ENCODE results near the gene GINS2. TPM values are rescaled to one million over a fixed set of nuclear protein-coding genes. Genes with fewer than 3 reads are reported as not detected.

The GINS2 gene
- polyA plus RNA-seq, 1 of the 3 experiments (the other 2 are of a cell fraction) = 9.0 TPM

DNA sequence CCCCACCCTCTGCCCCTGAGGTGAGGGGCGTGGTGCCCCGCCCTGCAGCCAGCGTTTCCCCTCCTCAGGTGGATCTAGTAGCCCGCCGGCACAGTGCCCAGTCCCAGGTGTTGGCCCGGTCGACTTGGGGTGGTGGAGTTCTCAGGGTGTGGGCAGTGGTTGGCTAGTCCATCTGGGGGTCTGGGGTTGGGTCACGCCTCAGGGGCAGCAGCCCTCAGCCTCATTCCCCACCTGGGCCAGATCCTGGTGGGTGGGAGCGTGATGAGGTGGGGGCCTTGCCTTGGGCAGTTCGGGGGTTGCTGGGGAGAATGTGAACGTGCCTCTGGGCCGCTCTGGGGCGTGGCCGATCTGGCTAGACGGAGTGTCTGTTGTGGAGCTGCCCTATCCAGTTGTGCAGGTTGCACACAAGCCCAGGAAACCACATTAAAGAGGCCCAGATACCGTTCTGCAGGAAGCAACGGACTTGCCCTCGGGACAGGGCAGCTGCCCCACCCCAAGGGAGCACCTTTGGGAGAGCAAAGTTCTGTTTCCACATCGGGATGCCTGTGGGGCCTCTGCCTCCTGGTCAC lies 43.6 kb downstream of the GINS2 start (continued):
- no peak for TF ChIP-seq FOXM1 (IDR thresholded peaks at IDR 0.05; ENCODE audit: low read depth)
- no peak for TF ChIP-seq GABPA (IDR thresholded peaks at IDR 0.05; ENCODE audit: low read depth)
- no peak for TF ChIP-seq FOSL2 (IDR thresholded peaks at IDR 0.05; ENCODE audit: borderline replicate concordance, low read depth)
- TF ChIP-seq RFX5 (IDR thresholded peaks at IDR 0.05; ENCODE audit: low read length) = no peak
- no peak for TF ChIP-seq SMC3 (IDR thresholded peaks at IDR 0.05; ENCODE audit: low read depth, low read length)
- no peak for TF ChIP-seq CHD2 (IDR thresholded peaks at IDR 0.05; ENCODE audit: low read length, partially characterized antibody)

DNA sequence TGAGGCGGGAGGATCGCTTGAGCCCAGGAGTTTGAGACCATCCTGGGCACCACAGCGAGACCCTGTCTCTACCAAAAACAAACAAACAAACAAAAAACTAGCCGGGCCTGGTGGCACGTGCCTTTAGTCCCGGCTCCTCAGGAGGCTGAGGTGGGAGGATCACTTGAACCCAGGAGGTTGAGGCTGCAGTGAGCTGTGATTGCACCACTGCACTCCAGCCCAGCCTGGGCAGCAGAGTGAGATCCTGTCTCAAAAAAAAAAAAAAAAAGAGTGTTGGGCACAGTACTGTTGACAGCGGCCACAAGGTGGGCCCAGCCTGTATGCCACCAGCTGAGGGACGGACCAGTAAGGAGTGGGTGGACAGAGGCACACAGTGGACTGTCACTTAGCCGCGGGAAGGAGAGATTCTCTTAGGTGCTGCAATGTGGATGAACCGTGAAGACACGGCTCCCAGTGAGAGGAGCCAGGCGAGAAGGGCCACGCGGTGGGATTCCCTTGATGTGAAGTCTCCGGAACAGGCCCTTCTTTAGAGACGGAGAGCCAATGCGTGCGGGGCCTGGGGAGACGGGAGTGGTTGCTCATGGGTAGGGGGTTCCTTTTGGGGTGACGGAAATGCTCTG lies 44.6 kb downstream of the GINS2 start:
- H3K4me2 ChIP-seq = no peak overlapping the region
- no peaks in the 10 kb centered on the region for H3K9me2 ChIP-seq
- no peaks in the 10 kb centered on the region for H3F3A ChIP-seq (replicated peaks; ENCODE audit: insufficient read depth)
- no peak overlapping the region for H2AFZ ChIP-seq (ENCODE audit: low read depth)
- H3K4me1 ChIP-seq (ENCODE audit: control insufficient read depth in 1 of 2, insufficient read depth in 2 of 2, low read depth in 1 of 2, low read length in 1 of 2) = peaks cover 0 to 62% of the 10 kb centered on the region in 2 experiments; a peak in 1 of 4 replicates
- TF ChIP-seq MXI1 (IDR thresholded peaks at IDR 0.05; ENCODE audit: low read depth, low read length) (no peak), NFIC (IDR thresholded peaks at IDR 0.05; ENCODE audit: borderline replicate concordance) (no peak), MEF2A (IDR thresholded peaks at IDR 0.05; ENCODE audit: borderline replicate concordance, low read depth) (no peak), RAD21 (IDR thresholded peaks at IDR 0.05; ENCODE audit: low read length) (no peak), EP300 (IDR thresholded peaks at IDR 0.05; ENCODE audit: borderline replicate concordance in 1 of 2, low read depth in 1 of 2, low read length in 1 of 2) (no peak), TEAD4 (IDR thresholded peaks at IDR 0.05; ENCODE audit: borderline replicate concordance, insufficient read depth) (no peak), POLR2AphosphoS5 (IDR thresholded peaks at IDR 0.05; ENCODE audit: low read depth, low read length) (no peak), RFX5 (IDR thresholded peaks at IDR 0.05; ENCODE audit: low read length) (no peak)
- TF ChIP-seq, protein P1, sequence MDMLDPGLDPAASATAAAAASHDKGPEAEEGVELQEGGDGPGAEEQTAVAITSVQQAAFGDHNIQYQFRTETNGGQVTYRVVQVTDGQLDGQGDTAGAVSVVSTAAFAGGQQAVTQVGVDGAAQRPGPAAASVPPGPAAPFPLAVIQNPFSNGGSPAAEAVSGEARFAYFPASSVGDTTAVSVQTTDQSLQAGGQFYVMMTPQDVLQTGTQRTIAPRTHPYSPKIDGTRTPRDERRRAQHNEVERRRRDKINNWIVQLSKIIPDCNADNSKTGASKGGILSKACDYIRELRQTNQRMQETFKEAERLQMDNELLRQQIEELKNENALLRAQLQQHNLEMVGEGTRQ (IDR thresholded peaks at IDR 0.05; ENCODE audit: borderline replicate concordance, low read depth, low read length) = no peak
- TF ChIP-seq, protein P2, sequence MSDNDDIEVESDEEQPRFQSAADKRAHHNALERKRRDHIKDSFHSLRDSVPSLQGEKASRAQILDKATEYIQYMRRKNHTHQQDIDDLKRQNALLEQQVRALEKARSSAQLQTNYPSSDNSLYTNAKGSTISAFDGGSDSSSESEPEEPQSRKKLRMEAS (IDR thresholded peaks at IDR 0.05; ENCODE audit: low read depth) = no peak
- TF ChIP-seq, protein P3, sequence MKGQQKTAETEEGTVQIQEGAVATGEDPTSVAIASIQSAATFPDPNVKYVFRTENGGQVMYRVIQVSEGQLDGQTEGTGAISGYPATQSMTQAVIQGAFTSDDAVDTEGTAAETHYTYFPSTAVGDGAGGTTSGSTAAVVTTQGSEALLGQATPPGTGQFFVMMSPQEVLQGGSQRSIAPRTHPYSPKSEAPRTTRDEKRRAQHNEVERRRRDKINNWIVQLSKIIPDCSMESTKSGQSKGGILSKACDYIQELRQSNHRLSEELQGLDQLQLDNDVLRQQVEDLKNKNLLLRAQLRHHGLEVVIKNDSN (IDR thresholded peaks at IDR 0.05; ENCODE audit: borderline replicate concordance, low read depth) = no peak
- POLR2A ChIA-PET = no interaction called here
- no peak overlapping the region for H3K9ac ChIP-seq
- 97% methylated on average over 18 of the region's 21 CpGs for WGBS (ENCODE audit: low lambda C conversion rate)
- CTCF ChIA-PET = interaction anchor here (0.7 to 2.5 kb wide), 3 partner anchors 27 to 73 kb away, joined by 3 to 9 read pairs (median 4); no protein-coding TSS in a partner anchor
- peaks cover 18% of the 10 kb centered on the region; the same call in 1 of the 2 replicates for H3K79me2 ChIP-seq (ENCODE audit: insufficient read depth)
- H4K20me1 ChIP-seq (ENCODE audit: insufficient read depth) = peaks cover 87% of the 10 kb centered on the region
- DNase-seq = no peak
- H3K27me3 ChIP-seq (ENCODE audit: insufficient read depth) = no peaks in the 10 kb centered on the region
- no peak overlapping the region for H3K4me3 ChIP-seq (ENCODE audit: low read depth in 2 of 2, low read length in 1 of 2)
- peaks cover 0 to 36% of the 10 kb centered on the region in 2 experiments for H3K36me3 ChIP-seq (replicated peaks in 1 of 2; ENCODE audit: control insufficient read depth in 1 of 2, insufficient read depth in 2 of 2, low read length in 1 of 2)
- no peak overlapping the region for H3K27ac ChIP-seq (ENCODE audit: low read depth in 2 of 2, low read length in 1 of 2)
- H3K9me3 ChIP-seq = no peaks in the 10 kb centered on the region
